ENCODE results near the gene DPYSL5. TPM values are rescaled to one million over a fixed set of nuclear protein-coding genes. Genes with fewer than 3 reads are reported as not detected.
"Not testable (repeated sequence)": the region's sequence is repeated elsewhere in the genome, so short reads cannot be mapped to it uniquely, and the experiment has no call there.

The DPYSL5 gene
- total RNA-seq, 2 experiments from 2014 or later: not detected

DNA sequence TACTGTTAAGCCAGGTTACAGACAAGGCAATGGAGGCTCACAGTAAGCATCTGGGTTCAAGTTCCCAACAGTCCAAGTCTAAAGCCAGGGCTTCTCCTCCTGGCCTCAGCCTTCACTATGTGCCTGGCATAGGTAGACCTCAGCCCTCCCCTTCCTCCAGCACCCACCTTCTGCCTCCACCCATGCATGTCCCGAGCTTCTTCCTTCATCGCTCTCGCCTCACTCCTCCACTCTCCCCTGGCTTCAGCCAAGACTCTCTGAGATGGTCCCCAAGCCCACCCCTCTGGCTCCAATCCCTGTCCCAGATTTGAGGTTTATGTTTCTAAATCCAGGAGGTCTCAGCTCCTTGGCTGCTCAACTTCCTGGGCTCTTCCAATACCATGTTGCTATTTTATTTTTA, 35.2 kb upstream of the DPYSL5 start:
- H3K4me1 ChIP-seq (ENCODE audit: insufficient read depth, low read length): peaks cover 41% of the 10 kb centered on the region
- DNase-seq (no peak), ATAC-seq (ENCODE audit: poor library complexity) (no peak)
- H3K27ac ChIP-seq (ENCODE audit: low read depth in 1 of 2, low read length in 2 of 2): no peak overlapping the region
- H3K4me3 ChIP-seq (ENCODE audit: low read length): no peak overlapping the region
- H3K9me3 Mint-ChIP-seq: no peaks in the 10 kb centered on the region
- peaks cover 0 to 5% of the 10 kb centered on the region in 2 experiments for H3K27me3 ChIP-seq (ENCODE audit: control insufficient read depth in 1 of 2, insufficient read depth in 2 of 2, low read length in 2 of 2)
- no peaks in the 10 kb centered on the region for H3K36me3 Mint-ChIP-seq (ENCODE audit: low read depth)
- intact Hi-C loops (cut with DNase I, micrococcal nuclease): no loop called here
- ChIA-PET POLR2A (no interaction called here), CTCF (no interaction called here)
- H3K27me3 Mint-ChIP-seq: peaks cover 14% of the 10 kb centered on the region
- no peak overlapping the region for H3K27ac Mint-ChIP-seq
- TF ChIP-seq, protein P1, sequence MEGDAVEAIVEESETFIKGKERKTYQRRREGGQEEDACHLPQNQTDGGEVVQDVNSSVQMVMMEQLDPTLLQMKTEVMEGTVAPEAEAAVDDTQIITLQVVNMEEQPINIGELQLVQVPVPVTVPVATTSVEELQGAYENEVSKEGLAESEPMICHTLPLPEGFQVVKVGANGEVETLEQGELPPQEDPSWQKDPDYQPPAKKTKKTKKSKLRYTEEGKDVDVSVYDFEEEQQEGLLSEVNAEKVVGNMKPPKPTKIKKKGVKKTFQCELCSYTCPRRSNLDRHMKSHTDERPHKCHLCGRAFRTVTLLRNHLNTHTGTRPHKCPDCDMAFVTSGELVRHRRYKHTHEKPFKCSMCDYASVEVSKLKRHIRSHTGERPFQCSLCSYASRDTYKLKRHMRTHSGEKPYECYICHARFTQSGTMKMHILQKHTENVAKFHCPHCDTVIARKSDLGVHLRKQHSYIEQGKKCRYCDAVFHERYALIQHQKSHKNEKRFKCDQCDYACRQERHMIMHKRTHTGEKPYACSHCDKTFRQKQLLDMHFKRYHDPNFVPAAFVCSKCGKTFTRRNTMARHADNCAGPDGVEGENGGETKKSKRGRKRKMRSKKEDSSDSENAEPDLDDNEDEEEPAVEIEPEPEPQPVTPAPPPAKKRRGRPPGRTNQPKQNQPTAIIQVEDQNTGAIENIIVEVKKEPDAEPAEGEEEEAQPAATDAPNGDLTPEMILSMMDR (IDR thresholded peaks at IDR 0.05): no peak
- H3K4me1 Mint-ChIP-seq (ENCODE audit: low read depth): peaks cover 47% of the 10 kb centered on the region
- H3K9me3 ChIP-seq (ENCODE audit: control insufficient read depth in 1 of 2, insufficient read depth in 1 of 2, low read length in 2 of 2): peaks cover 0 to 6% of the 10 kb centered on the region in 2 experiments
- no peaks in the 10 kb centered on the region for H3K36me3 ChIP-seq (ENCODE audit: insufficient read depth, low read length)
- H3K4me3 Mint-ChIP-seq: no peak overlapping the region

DNA sequence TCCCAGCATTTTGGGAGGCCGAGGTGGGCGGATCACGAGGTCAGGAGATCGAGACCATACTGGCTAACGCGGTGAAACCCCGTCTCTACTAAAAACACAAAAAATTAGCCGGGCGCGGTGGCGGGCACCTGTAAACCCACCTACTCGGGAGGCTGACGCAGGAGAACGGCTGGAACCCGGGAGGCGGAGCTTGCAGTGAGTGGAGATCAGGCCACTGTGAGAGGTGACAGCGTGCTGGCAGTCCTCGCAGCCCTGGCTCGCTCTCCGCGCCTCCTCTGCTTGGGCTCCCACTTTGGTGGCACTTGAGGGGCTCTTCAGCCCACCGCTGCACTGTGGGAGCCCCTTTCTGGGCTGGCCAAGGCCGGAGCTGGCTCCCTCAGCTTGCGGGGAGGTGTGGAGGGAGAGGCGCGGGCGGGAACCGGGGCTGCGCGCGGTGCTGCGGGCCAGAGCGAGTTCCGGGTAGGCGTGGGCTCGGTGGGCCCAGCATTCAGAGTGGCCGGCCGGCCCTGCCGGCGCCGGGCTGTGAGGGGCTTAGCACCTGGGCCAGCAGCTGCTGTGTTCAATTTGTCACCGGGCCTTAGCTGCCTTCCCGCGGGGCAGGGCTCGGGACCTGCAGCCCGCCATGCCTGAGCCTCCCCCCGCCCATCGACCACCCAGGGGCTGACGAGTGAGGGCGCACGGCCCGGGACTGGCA, 33.7 kb upstream of the DPYSL5 start:
- H3K9me3 Mint-ChIP-seq; intact Hi-C loops (cut with DNase I, micrococcal nuclease); CTCF ChIA-PET; H3K36me3 ChIP-seq (ENCODE audit: insufficient read depth, low read length); H3K27me3 ChIP-seq (ENCODE audit: control insufficient read depth in 1 of 2, insufficient read depth in 2 of 2, low read length in 2 of 2); POLR2A ChIA-PET; H3K4me3 ChIP-seq (ENCODE audit: low read length); H3K9me3 ChIP-seq (ENCODE audit: control insufficient read depth in 1 of 2, insufficient read depth in 1 of 2, low read length in 2 of 2); ATAC-seq (ENCODE audit: poor library complexity); H3K4me3 Mint-ChIP-seq; H3K27ac ChIP-seq (ENCODE audit: low read depth in 1 of 2, low read length in 2 of 2); DNase-seq; H3K27ac Mint-ChIP-seq; H3K36me3 Mint-ChIP-seq (ENCODE audit: low read depth): not testable (repeated sequence)
- H3K4me1 Mint-ChIP-seq (ENCODE audit: low read depth): peaks cover 37% of the 10 kb centered on the region
- H3K27me3 Mint-ChIP-seq: peaks cover 21% of the 10 kb centered on the region
- peaks cover 28% of the 10 kb centered on the region for H3K4me1 ChIP-seq (ENCODE audit: insufficient read depth, low read length)

DNA sequence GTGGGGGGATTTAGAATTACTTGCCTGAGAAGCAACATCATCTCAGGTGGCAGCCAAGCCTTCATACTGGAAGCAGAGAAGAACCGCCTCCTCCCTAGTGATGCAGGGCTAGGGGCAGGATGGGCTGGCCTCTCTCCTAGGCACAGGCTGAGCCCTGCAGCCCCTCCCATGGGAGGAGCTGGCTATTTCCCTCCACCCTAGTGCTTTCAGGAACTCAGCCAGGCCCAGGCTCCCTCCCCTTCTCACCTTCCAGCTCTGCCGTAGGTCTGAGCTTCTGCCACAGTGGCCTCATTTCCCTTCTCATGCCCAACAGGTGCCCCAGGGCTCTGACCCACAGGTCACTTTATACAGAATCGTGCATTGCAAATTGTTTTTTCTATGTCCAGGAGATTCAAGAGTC, 31.0 kb upstream of the DPYSL5 start:
- Mint-ChIP-seq H3K9me3 (no peaks in the 10 kb centered on the region), H3K4me3 (no peak overlapping the region), H3K4me1 (ENCODE audit: low read depth) (peaks cover 13% of the 10 kb centered on the region), H3K36me3 (ENCODE audit: low read depth) (no peaks in the 10 kb centered on the region), H3K27ac (no peak overlapping the region), H3K27me3 (peaks cover 29% of the 10 kb centered on the region)
- ChIA-PET POLR2A (no interaction called here), CTCF (no interaction called here)
- TF ChIP-seq, protein P1 (IDR thresholded peaks at IDR 0.05): no peak
- no peak for DNase-seq
- H3K27me3 ChIP-seq (ENCODE audit: control insufficient read depth in 1 of 2, insufficient read depth in 2 of 2, low read length in 2 of 2): peaks cover 0 to 5% of the 10 kb centered on the region in 2 experiments
- H3K27ac ChIP-seq (ENCODE audit: low read depth in 1 of 2, low read length in 2 of 2): no peak overlapping the region
- H3K4me3 ChIP-seq (ENCODE audit: low read length): no peak overlapping the region
- H3K9me3 ChIP-seq (ENCODE audit: control insufficient read depth in 1 of 2, insufficient read depth in 1 of 2, low read length in 2 of 2): peaks cover 0 to 6% of the 10 kb centered on the region in 2 experiments
- H3K36me3 ChIP-seq (ENCODE audit: insufficient read depth, low read length): no peaks in the 10 kb centered on the region
- intact Hi-C loops (cut with DNase I, micrococcal nuclease): no loop called here
- ATAC-seq (ENCODE audit: poor library complexity): no peak
- H3K4me1 ChIP-seq (ENCODE audit: insufficient read depth, low read length): peaks cover 6% of the 10 kb centered on the region

DNA sequence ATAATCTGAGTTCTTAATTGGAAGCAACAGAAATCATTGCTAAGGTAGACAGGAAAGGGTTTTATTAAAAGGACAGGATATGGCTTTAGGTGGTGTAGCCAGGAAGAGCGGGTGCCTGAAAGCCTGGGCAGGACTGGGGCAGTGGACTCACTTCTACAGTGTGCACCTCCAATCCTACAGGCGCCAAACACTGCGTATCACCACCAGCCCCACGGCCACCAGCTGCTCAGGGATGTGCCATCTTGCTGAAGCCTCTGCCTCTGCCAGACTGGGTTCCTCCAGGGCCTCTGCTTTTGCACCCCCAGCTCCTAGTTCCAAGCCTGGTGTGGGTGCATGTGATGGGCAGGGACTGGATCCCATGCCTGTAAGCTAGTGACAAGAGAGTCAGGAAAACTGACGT, 29.7 kb upstream of the DPYSL5 start:
- H3K4me3 Mint-ChIP-seq: no peak overlapping the region
- H3K27me3 ChIP-seq (ENCODE audit: control insufficient read depth in 1 of 2, insufficient read depth in 2 of 2, low read length in 2 of 2): peaks cover 0 to 3% of the 10 kb centered on the region in 2 experiments
- ChIA-PET CTCF (no interaction called here), POLR2A (no interaction called here)
- H3K36me3 ChIP-seq (ENCODE audit: insufficient read depth, low read length): no peaks in the 10 kb centered on the region
- H3K4me3 ChIP-seq (ENCODE audit: low read length): no peak overlapping the region
- no peaks in the 10 kb centered on the region for H3K9me3 Mint-ChIP-seq
- ATAC-seq (ENCODE audit: poor library complexity): no peak
- no peak for DNase-seq
- TF ChIP-seq, protein P1 (IDR thresholded peaks at IDR 0.05): no peak
- intact Hi-C loops (cut with DNase I, micrococcal nuclease): no loop called here
- no peak overlapping the region for H3K27ac ChIP-seq (ENCODE audit: low read depth in 1 of 2, low read length in 2 of 2)
- peaks cover 0 to 6% of the 10 kb centered on the region in 2 experiments for H3K9me3 ChIP-seq (ENCODE audit: control insufficient read depth in 1 of 2, insufficient read depth in 1 of 2, low read length in 2 of 2)
- H3K4me1 Mint-ChIP-seq (ENCODE audit: low read depth): peaks cover 5% of the 10 kb centered on the region
- peaks cover 31% of the 10 kb centered on the region for H3K27me3 Mint-ChIP-seq
- H3K27ac Mint-ChIP-seq: no peak overlapping the region
- no peaks in the 10 kb centered on the region for H3K4me1 ChIP-seq (ENCODE audit: insufficient read depth, low read length)
- no peaks in the 10 kb centered on the region for H3K36me3 Mint-ChIP-seq (ENCODE audit: low read depth)
